ENCODE measurements around the gene ADAMTS17.
"Not testable (repeated sequence)": the region's sequence is repeated elsewhere in the genome, so short reads cannot be mapped to it uniquely, and the experiment has no call there.

The ADAMTS17 gene

GRCh38 chr15:100090411-100090810 lies 251.4 kb downstream of the ADAMTS17 start:
- TF ChIP-seq, protein P1, sequence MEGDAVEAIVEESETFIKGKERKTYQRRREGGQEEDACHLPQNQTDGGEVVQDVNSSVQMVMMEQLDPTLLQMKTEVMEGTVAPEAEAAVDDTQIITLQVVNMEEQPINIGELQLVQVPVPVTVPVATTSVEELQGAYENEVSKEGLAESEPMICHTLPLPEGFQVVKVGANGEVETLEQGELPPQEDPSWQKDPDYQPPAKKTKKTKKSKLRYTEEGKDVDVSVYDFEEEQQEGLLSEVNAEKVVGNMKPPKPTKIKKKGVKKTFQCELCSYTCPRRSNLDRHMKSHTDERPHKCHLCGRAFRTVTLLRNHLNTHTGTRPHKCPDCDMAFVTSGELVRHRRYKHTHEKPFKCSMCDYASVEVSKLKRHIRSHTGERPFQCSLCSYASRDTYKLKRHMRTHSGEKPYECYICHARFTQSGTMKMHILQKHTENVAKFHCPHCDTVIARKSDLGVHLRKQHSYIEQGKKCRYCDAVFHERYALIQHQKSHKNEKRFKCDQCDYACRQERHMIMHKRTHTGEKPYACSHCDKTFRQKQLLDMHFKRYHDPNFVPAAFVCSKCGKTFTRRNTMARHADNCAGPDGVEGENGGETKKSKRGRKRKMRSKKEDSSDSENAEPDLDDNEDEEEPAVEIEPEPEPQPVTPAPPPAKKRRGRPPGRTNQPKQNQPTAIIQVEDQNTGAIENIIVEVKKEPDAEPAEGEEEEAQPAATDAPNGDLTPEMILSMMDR (IDR thresholded peaks at IDR 0.05) = no peak
- Histone ChIP-seq H2AFZ (no peak overlapping the region), H3K27ac (no peak overlapping the region), H3K4me3 (ENCODE audit: low read depth, low read length) (no peak overlapping the region), H3K79me2 (no peaks in the 10 kb centered on the region), H3K4me2 (ENCODE audit: low read length) (no peak overlapping the region), H3K27me3 (ENCODE audit: control insufficient read depth, insufficient read depth, low read length) (no peaks in the 10 kb centered on the region), H3K9me3 (ENCODE audit: control insufficient read depth, low read length) (no peaks in the 10 kb centered on the region), H3K36me3 (ENCODE audit: control insufficient read depth, insufficient read depth, low read length) (no peaks in the 10 kb centered on the region), H3K4me1 (no peaks in the 10 kb centered on the region), H3K9ac (no peak overlapping the region)

- H3K27ac ChIP-seq; H3K27me3 ChIP-seq (ENCODE audit: control insufficient read depth, insufficient read depth, low read length); H3K9ac ChIP-seq; H3K9me3 ChIP-seq (ENCODE audit: control insufficient read depth, low read length); H3K36me3 ChIP-seq (ENCODE audit: control insufficient read depth, insufficient read depth, low read length); H3K4me2 ChIP-seq (ENCODE audit: low read length); H3K4me1 ChIP-seq; H3K79me2 ChIP-seq; H3K4me3 ChIP-seq (ENCODE audit: low read depth, low read length); H2AFZ ChIP-seq: not testable (repeated sequence)
Measured at GRCh38 chr15:100084042-100084821, 257.5 kb downstream of the ADAMTS17 start.

- Histone ChIP-seq H3K36me3 (ENCODE audit: control insufficient read depth, insufficient read depth, low read length) (no peaks in the 10 kb centered on the region), H3K4me3 (ENCODE audit: low read depth, low read length) (no peak overlapping the region), H3K4me1 (no peaks in the 10 kb centered on the region), H3K9ac (no peak overlapping the region), H3K9me3 (ENCODE audit: control insufficient read depth, low read length) (no peaks in the 10 kb centered on the region), H2AFZ (no peak overlapping the region), H3K27ac (no peak overlapping the region), H3K4me2 (ENCODE audit: low read length) (no peak overlapping the region), H3K27me3 (ENCODE audit: control insufficient read depth, insufficient read depth, low read length) (no peaks in the 10 kb centered on the region), H3K79me2 (no peaks in the 10 kb centered on the region)
- TF ChIP-seq, protein P1 (IDR thresholded peaks at IDR 0.05) = no peak
Measured at GRCh38 chr15:100083572-100083971, 258.2 kb downstream of the ADAMTS17 start.

GRCh38 chr15:100082761-100083402 lies 258.9 kb downstream of the ADAMTS17 start:
- H3K9me3 ChIP-seq (ENCODE audit: control insufficient read depth, low read length) = no peaks in the 10 kb centered on the region
- H3K27me3 ChIP-seq (ENCODE audit: control insufficient read depth, insufficient read depth, low read length) = no peaks in the 10 kb centered on the region
- no peak overlapping the region for H3K4me3 ChIP-seq (ENCODE audit: low read depth, low read length)
- TF ChIP-seq, protein P1 (IDR thresholded peaks at IDR 0.05) = no peak
- no peak overlapping the region for H2AFZ ChIP-seq
- H3K9ac ChIP-seq = no peak overlapping the region
- no peaks in the 10 kb centered on the region for H3K79me2 ChIP-seq
- H3K4me1 ChIP-seq = no peaks in the 10 kb centered on the region
- H3K36me3 ChIP-seq (ENCODE audit: control insufficient read depth, insufficient read depth, low read length) = no peaks in the 10 kb centered on the region
- H3K4me2 ChIP-seq (ENCODE audit: low read length) = no peak overlapping the region
- no peak overlapping the region for H3K27ac ChIP-seq

DNA sequence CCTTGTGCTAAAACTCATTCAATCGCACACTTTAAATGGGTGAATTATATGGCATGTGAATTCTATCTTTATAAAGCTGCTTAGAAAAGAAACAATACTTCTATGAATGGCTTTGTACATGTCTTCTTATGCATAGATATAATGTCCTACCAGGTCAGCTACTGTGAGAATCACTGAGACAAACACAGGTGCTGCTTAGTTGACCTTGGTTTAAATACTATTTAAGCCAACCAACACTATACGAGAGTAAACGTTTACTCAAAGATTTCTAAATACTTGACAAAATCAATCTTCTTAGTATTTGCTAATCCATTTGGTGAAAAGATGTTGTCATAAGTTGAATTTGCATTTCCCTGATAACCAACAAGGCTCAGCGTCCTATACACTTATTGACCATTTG lies 260.3 kb downstream of the ADAMTS17 start:
- no peak overlapping the region for H3K27ac ChIP-seq

More for the DNA sequence above, 260.3 kb downstream of the ADAMTS17 start:
- Histone ChIP-seq H3K27me3 (ENCODE audit: control insufficient read depth, insufficient read depth, low read length) (no peaks in the 10 kb centered on the region), H3K79me2 (no peaks in the 10 kb centered on the region), H3K36me3 (ENCODE audit: control insufficient read depth, insufficient read depth, low read length) (no peaks in the 10 kb centered on the region), H3K4me1 (no peaks in the 10 kb centered on the region), H3K9ac (no peak overlapping the region), H3K4me2 (ENCODE audit: low read length) (no peak overlapping the region), H3K4me3 (ENCODE audit: low read depth, low read length) (no peak overlapping the region), H3K9me3 (ENCODE audit: control insufficient read depth, low read length) (no peaks in the 10 kb centered on the region), H2AFZ (no peak overlapping the region)
- TF ChIP-seq, protein P1 (IDR thresholded peaks at IDR 0.05) = no peak
